Measurements from ENCODE around the gene SLMAP. TPM values are rescaled to one million over a fixed set of nuclear protein-coding genes. Genes with fewer than 3 reads are reported as not detected.
A peak's percentile ranks its signal among the peaks of the same experiment; 100 is the strongest.

The SLMAP gene
- total and polyA plus RNA-seq, 2 experiments from 2014 or later: 32.1 to 73.0 TPM

GRCh38 chr3:57948080-57948671 is 192.1 kb downstream of the SLMAP start:
- H3K4me1 ChIP-seq (ENCODE audit: insufficient read depth): peaks cover 16% of the 10 kb centered on the region
- H3K4me1 Mint-ChIP-seq: peaks cover 38% of the 10 kb centered on the region
- H2AFZ ChIP-seq: peak overlapping the region; percentile 69
- H3K9me2 ChIP-seq (ENCODE audit: insufficient read depth): no peaks in the 10 kb centered on the region
- no peak overlapping the region for H3K4me3 ChIP-seq
- no peak; the same call in 2 of the 3 replicates for ATAC-seq
- no peak overlapping the region for H3K4me3 Mint-ChIP-seq
- H3K27ac ChIP-seq (ENCODE audit: low read depth): 0 out of 2 replicates have a peak overlapping the region, but pooled peaks have one; percentile 24
- no peak overlapping the region for H3K27ac Mint-ChIP-seq
- 0 out of 2 replicates have a peak overlapping the region, but pooled peaks have one; percentile 50 for H3K4me2 ChIP-seq
- H3K79me2 ChIP-seq (replicated peaks; ENCODE audit: insufficient read depth): no peaks in the 10 kb centered on the region
- no peaks in the 10 kb centered on the region for H3K9me3 Mint-ChIP-seq
- peaks cover 9% of the 10 kb centered on the region for H3K27me3 Mint-ChIP-seq (ENCODE audit: insufficient read depth, low read depth, poor library complexity)
- no peaks in the 10 kb centered on the region for H3K36me3 Mint-ChIP-seq (ENCODE audit: low read depth)
- no peaks in the 10 kb centered on the region for H3K36me3 ChIP-seq (ENCODE audit: insufficient read depth)
- H3K27me3 ChIP-seq (ENCODE audit: insufficient read depth): no peaks in the 10 kb centered on the region
- no peaks in the 10 kb centered on the region for H3F3A ChIP-seq (replicated peaks; ENCODE audit: low read depth)
- no peak for TF ChIP-seq ZNF462 (CRISPR knock-in tag; IDR thresholded peaks at IDR 0.05)
- TF ChIP-seq JUNB (IDR thresholded peaks at IDR 0.05; ENCODE audit: unreplicated experiment): no peak
- no peak for TF ChIP-seq EZH2 (IDR thresholded peaks at IDR 0.05; ENCODE audit: low read depth, unreplicated experiment)
- TF ChIP-seq ETS1 (IDR thresholded peaks at IDR 0.05): no peak
- no peak for TF ChIP-seq ZNF331 (CRISPR knock-in tag; IDR thresholded peaks at IDR 0.05; ENCODE audit: low read depth)
- no peaks in the 10 kb centered on the region for H4K20me1 ChIP-seq (replicated peaks; ENCODE audit: insufficient read depth)
- DNase-seq (ENCODE audit: low spot score): no peak
